HEK293 (cell line): ENCODE results near the gene TBL1Y.
"Not testable (repeated sequence)": the region's sequence is repeated elsewhere in the genome, so short reads cannot be mapped to it uniquely, and the experiment has no call there.

Experiments used
- CTCF ChIA-PET: fragments of 350-600 bp; formaldehyde crosslinking; extraction: SDS; loops from one replicate; lab custom pipeline; 2021; ENCODE audit warnings: antibody characterized with exemption; lab: Yijun Ruan, JAX
- POLR2A ChIA-PET: fragments of 300-600 bp; formaldehyde crosslinking; extraction: SDS; loops from one replicate; lab custom pipeline; 2020; ENCODE audit warnings: antibody characterized with exemption, inconsistent platforms; lab: Yijun Ruan, JAX
- H3K27ac ChIP-seq: fragments of 200-500 bp; sonication (Bioruptor generic); 2 replicates; pipeline ENCODE4 v1.5.1; 2014; ENCODE audit warnings: low read depth, low read length, control low read depth, inconsistent platforms; ENCODE audit errors: extremely low read depth
- H3K36me3 ChIP-seq, 2 experiments: fragments of 200-500 bp in 1 of 2; sonication (Bioruptor generic) in 1 of 2; 1 replicate in 1 of 2; 2 replicates in 1 of 2; pipeline ENCODE4 v1.5.1; 2014 to 2017; ENCODE audit warnings: inconsistent platforms in 2 of 2, low read length in 2 of 2; ENCODE audit not compliant: control insufficient read depth in 2 of 2, insufficient read depth in 1 of 2
- H3K4me1 ChIP-seq: fragments of 200-500 bp; sonication (Bioruptor generic); 2 replicates; pipeline ENCODE4 v1.5.1; 2014; ENCODE audit warnings: mild to moderate bottlenecking, low read length, inconsistent platforms; ENCODE audit not compliant: control insufficient read depth, insufficient read depth
- H3K4me3 ChIP-seq: 2 replicates; pipeline ENCODE4 v1.5.1; 2011; ENCODE audit warnings: low read depth, mild to moderate bottlenecking, control low read depth, low read length, moderate library complexity
- H3K9me3 ChIP-seq: fragments of 200-500 bp; sonication (Bioruptor generic); 2 replicates; pipeline ENCODE4 v1.5.1; 2014; ENCODE audit warnings: low read depth, low read length, inconsistent platforms; ENCODE audit not compliant: control insufficient read depth, insufficient read depth
- EGR2 ChIP-seq: fragments of 450-650 bp; formaldehyde crosslinking; IDR thresholded peaks from 2 replicates; pipeline ENCODE4 v1.5.1; 2016; ENCODE audit warnings: low read depth, missing biosample characterization, missing genetic modification characterization
- SALL2 ChIP-seq: fragments of 450-650 bp; formaldehyde crosslinking; IDR thresholded peaks from 2 replicates; pipeline ENCODE4 v1.5.0; 2017; ENCODE audit warnings: missing biosample characterization, mild to moderate bottlenecking, missing genetic modification characterization, borderline replicate concordance
- SETDB1 ChIP-seq: IDR thresholded peaks from one replicate; pipeline ENCODE4 v1.6.1; 2017; ENCODE audit warnings: mild to moderate bottlenecking, low read length, moderate library complexity, mixed read lengths; ENCODE audit not compliant: insufficient read length
- ZBTB11 ChIP-seq: fragments of 450-650 bp; formaldehyde crosslinking; conservative IDR thresholded peaks from 2 replicates; pipeline ENCODE4 v1.5.1; 2016; ENCODE audit warnings: low read depth, missing biosample characterization, missing genetic modification characterization
- ZNF10 ChIP-seq: fragments of 450-650 bp; formaldehyde crosslinking; IDR thresholded peaks from 2 replicates; pipeline ENCODE4 v1.5.1; 2017; ENCODE audit warnings: missing biosample characterization, missing genetic modification characterization
- ZNF112 ChIP-seq: fragments of 450-650 bp; formaldehyde crosslinking; IDR thresholded peaks from 2 replicates; pipeline ENCODE4 v1.5.0; 2017; ENCODE audit warnings: missing biosample characterization, missing genetic modification characterization
- ZNF132 ChIP-seq: fragments of 450-650 bp; formaldehyde crosslinking; IDR thresholded peaks from 2 replicates; pipeline ENCODE4 v1.5.1; 2017; ENCODE audit warnings: missing biosample characterization, missing genetic modification characterization, borderline replicate concordance
- ZNF18 ChIP-seq: fragments of 450-650 bp; formaldehyde crosslinking; IDR thresholded peaks from 2 replicates; pipeline ENCODE4 v1.5.1; 2016; ENCODE audit warnings: missing biosample characterization, missing genetic modification characterization
- ZNF19 ChIP-seq: fragments of 450-650 bp; formaldehyde crosslinking; IDR thresholded peaks from 2 replicates; pipeline ENCODE4; 2016; ENCODE audit warnings: missing biosample characterization, missing genetic modification characterization, low read depth
- ZNF391 ChIP-seq: fragments of 450-650 bp; formaldehyde crosslinking; IDR thresholded peaks from 2 replicates; pipeline ENCODE4 v1.5.1; 2016; ENCODE audit warnings: low read depth, missing biosample characterization, missing genetic modification characterization, borderline replicate concordance
- ZNF398 ChIP-seq: fragments of 450-650 bp; formaldehyde crosslinking; IDR thresholded peaks from 2 replicates; pipeline ENCODE4 v1.5.1; 2017; ENCODE audit warnings: missing biosample characterization, missing genetic modification characterization
- ZNF404 ChIP-seq: fragments of 450-650 bp; formaldehyde crosslinking; IDR thresholded peaks from 2 replicates; pipeline ENCODE4 v1.5.1; 2017; ENCODE audit warnings: missing biosample characterization, missing genetic modification characterization
- ZNF48 ChIP-seq: fragments of 450-650 bp; formaldehyde crosslinking; IDR thresholded peaks from 2 replicates; pipeline ENCODE4 v1.5.1; 2016; ENCODE audit warnings: missing biosample characterization, missing genetic modification characterization
- ZNF548 ChIP-seq: fragments of 450-650 bp; formaldehyde crosslinking; IDR thresholded peaks from 2 replicates; pipeline ENCODE4 v1.5.1; 2016; ENCODE audit warnings: missing biosample characterization, missing genetic modification characterization
- ZNF610 ChIP-seq: fragments of 450-650 bp; formaldehyde crosslinking; IDR thresholded peaks from 2 replicates; pipeline ENCODE4 v1.5.1; 2016; ENCODE audit warnings: missing biosample characterization, missing genetic modification characterization, borderline replicate concordance
- ZNF768 ChIP-seq: fragments of 450-650 bp; formaldehyde crosslinking; IDR thresholded peaks from 2 replicates; pipeline ENCODE4 v1.5.1; 2018; ENCODE audit warnings: missing biosample characterization, mild to moderate bottlenecking, missing genetic modification characterization
- ZNF785 ChIP-seq: fragments of 450-650 bp; formaldehyde crosslinking; IDR thresholded peaks from 2 replicates; pipeline ENCODE4 v1.5.1; 2016; ENCODE audit warnings: missing biosample characterization, missing genetic modification characterization
- ZNF792 ChIP-seq: fragments of 450-650 bp; formaldehyde crosslinking; IDR thresholded peaks from 2 replicates; pipeline ENCODE4 v1.5.1; 2016; ENCODE audit warnings: missing biosample characterization, missing genetic modification characterization
- ZNF830 ChIP-seq: fragments of 450-650 bp; IDR thresholded peaks from 2 replicates; pipeline ENCODE4 v1.5.0; 2018; ENCODE audit warnings: missing biosample characterization, missing genetic modification characterization, low read depth, mild to moderate bottlenecking, moderate library complexity

The TBL1Y gene

GRCh38 chrY:7039037-7039436, 128.5 kb downstream of the TBL1Y start (continued):
- TF ChIP-seq EGR2 (tag by site-specific recombination), result no peak

- CTCF ChIA-PET, result no interaction called here
- POLR2A ChIA-PET, result no interaction called here
- no peaks in the 10 kb centered on the region for H3K36me3 ChIP-seq
- H3K27ac ChIP-seq, result no peak overlapping the region
- H3K4me1 ChIP-seq, result no peaks in the 10 kb centered on the region
- no peak overlapping the region for H3K4me3 ChIP-seq
- TF ChIP-seq ZNF792 (tag by site-specific recombination) (no peak), ZNF768 (tag by site-specific recombination) (no peak), ZNF548 (tag by site-specific recombination) (no peak), ZNF785 (tag by site-specific recombination) (no peak), EGR2 (tag by site-specific recombination) (no peak), ZNF10 (tag by site-specific recombination) (no peak), ZNF48 (no peak), ZNF18 (tag by site-specific recombination) (no peak), ZNF132 (tag by site-specific recombination) (no peak), ZNF391 (tag by site-specific recombination) (no peak), ZNF398 (tag by site-specific recombination) (no peak), ZBTB11 (tag by site-specific recombination) (no peak), ZNF404 (tag by site-specific recombination) (no peak), SALL2 (tag by site-specific recombination) (no peak)
- no peaks in the 10 kb centered on the region for H3K9me3 ChIP-seq
Observed at GRCh38 chrY:7040662-7041061, 130.2 kb downstream of the TBL1Y start.

GRCh38 chrY:7041983-7042382, 131.5 kb downstream of the TBL1Y start:
- no peak for TF ChIP-seq SETDB1
- TF ChIP-seq ZNF768 (tag by site-specific recombination), result no peak
- TF ChIP-seq ZNF610 (tag by site-specific recombination), result no peak
- no peak for TF ChIP-seq ZNF830 (tag by site-specific recombination)
- no peak for TF ChIP-seq ZNF112
- no peak for TF ChIP-seq ZNF19
- Histone ChIP-seq H3K27ac (no peak overlapping the region), H3K4me1 (no peaks in the 10 kb centered on the region), H3K36me3 (no peaks in the 10 kb centered on the region), H3K9me3 (no peaks in the 10 kb centered on the region), H3K4me3 (no peak overlapping the region)
- ChIA-PET POLR2A (no interaction called here), CTCF (no interaction called here)

- H3K4me1 ChIP-seq, POLR2A ChIA-PET, H3K36me3 ChIP-seq, H3K27ac ChIP-seq, H3K4me3 ChIP-seq, CTCF ChIA-PET, H3K9me3 ChIP-seq: not testable (repeated sequence)
Observed at GRCh38 chrY:7052461-7052860, 142.0 kb downstream of the TBL1Y start.
